ENCODE results near the gene RRP15. TPM values are rescaled to one million over a fixed set of nuclear protein-coding genes. Genes with fewer than 3 reads are reported as not detected.
A peak's percentile ranks its signal among the peaks of the same experiment; 100 is the strongest.

RRP15 gene
- polyA plus RNA-seq, 2 donors, result 1.6 to 5.3 TPM

- H3K27me3 ChIP-seq (ENCODE audit: control insufficient read depth in 1 of 2, insufficient read depth in 2 of 2, low read length in 2 of 2), result no peaks in the 10 kb centered on the region
- H3K9me3 ChIP-seq (ENCODE audit: control insufficient read depth in 2 of 2, insufficient read depth in 1 of 2, low read depth in 1 of 2, low read length in 1 of 2), result no peaks in the 10 kb centered on the region
- H3K27ac ChIP-seq (ENCODE audit: low read depth in 2 of 2, low read length in 1 of 2), result no peak overlapping the region
- WGBS, 2 donors, result 95 to 96% methylated on average over 20 of the region's 20 CpGs
- H3K36me3 ChIP-seq (ENCODE audit: control insufficient read depth in 2 of 2, insufficient read depth in 2 of 2, low read length in 1 of 2), result peaks cover 5 to 19% of the 10 kb centered on the region in 2 donors
- no peak overlapping the region for H3K4me3 ChIP-seq (ENCODE audit: low read depth in 1 of 2, low read length in 2 of 2)
- H3K4me1 ChIP-seq (ENCODE audit: control insufficient read depth in 2 of 2, insufficient read depth in 2 of 2, low read length in 1 of 2), result no peaks in the 10 kb centered on the region
These were observed 39.1 kb downstream of the RRP15 start for GRCh38 chr1:218324226-218324580.

- Histone ChIP-seq H3K9me3 (ENCODE audit: control insufficient read depth in 2 of 2, insufficient read depth in 1 of 2, low read depth in 1 of 2, low read length in 1 of 2) (no peaks in the 10 kb centered on the region), H3K4me3 (ENCODE audit: low read depth in 1 of 2, low read length in 2 of 2) (no peak overlapping the region), H3K27me3 (ENCODE audit: control insufficient read depth in 1 of 2, insufficient read depth in 2 of 2, low read length in 2 of 2) (no peaks in the 10 kb centered on the region), H3K27ac (ENCODE audit: low read depth in 2 of 2, low read length in 1 of 2) (no peak overlapping the region), H3K4me1 (ENCODE audit: control insufficient read depth in 2 of 2, insufficient read depth in 2 of 2, low read length in 1 of 2) (no peaks in the 10 kb centered on the region), H3K36me3 (ENCODE audit: control insufficient read depth in 2 of 2, insufficient read depth in 2 of 2, low read length in 1 of 2) (peaks cover 4 to 7% of the 10 kb centered on the region in 2 donors)
- WGBS, 2 donors, result 81 to 93% methylated on average over 3 of the region's 3 CpGs
These were observed 43.7 kb downstream of the RRP15 start for GRCh38 chr1:218328769-218329168.

- WGBS, 2 donors, result 24 to 27% methylated on average over 4 of the region's 4 CpGs
- H3K4me1 ChIP-seq (ENCODE audit: control insufficient read depth in 2 of 2, insufficient read depth in 2 of 2, low read length in 1 of 2), result no peaks in the 10 kb centered on the region
- H3K27me3 ChIP-seq (ENCODE audit: control insufficient read depth in 1 of 2, insufficient read depth in 2 of 2, low read length in 2 of 2), result no peaks in the 10 kb centered on the region
- H3K9me3 ChIP-seq (ENCODE audit: control insufficient read depth in 2 of 2, insufficient read depth in 1 of 2, low read depth in 1 of 2, low read length in 1 of 2), result no peaks in the 10 kb centered on the region
- no peak overlapping the region for H3K27ac ChIP-seq (ENCODE audit: low read depth in 2 of 2, low read length in 1 of 2)
- no peak overlapping the region for H3K4me3 ChIP-seq (ENCODE audit: low read depth in 1 of 2, low read length in 2 of 2)
- no peaks in the 10 kb centered on the region for H3K36me3 ChIP-seq (ENCODE audit: control insufficient read depth in 2 of 2, insufficient read depth in 2 of 2, low read length in 1 of 2)
These were observed 45.0 kb downstream of the RRP15 start for GRCh38 chr1:218330043-218330623.

GRCh38 chr1:218332416-218332815, 47.3 kb downstream of the RRP15 start:
- Histone ChIP-seq H3K9me3 (ENCODE audit: control insufficient read depth in 2 of 2, insufficient read depth in 1 of 2, low read depth in 1 of 2, low read length in 1 of 2) (no peaks in the 10 kb centered on the region), H3K36me3 (ENCODE audit: control insufficient read depth in 2 of 2, insufficient read depth in 2 of 2, low read length in 1 of 2) (no peaks in the 10 kb centered on the region), H3K27me3 (ENCODE audit: control insufficient read depth in 1 of 2, insufficient read depth in 2 of 2, low read length in 2 of 2) (no peaks in the 10 kb centered on the region), H3K27ac (ENCODE audit: low read depth in 2 of 2, low read length in 1 of 2) (no peak overlapping the region), H3K4me3 (ENCODE audit: low read depth in 1 of 2, low read length in 2 of 2) (no peak overlapping the region), H3K4me1 (ENCODE audit: control insufficient read depth in 2 of 2, insufficient read depth in 2 of 2, low read length in 1 of 2) (no peaks in the 10 kb centered on the region)

- Histone ChIP-seq H3K4me1 (ENCODE audit: control insufficient read depth in 2 of 2, insufficient read depth in 2 of 2, low read length in 1 of 2) (no peaks in the 10 kb centered on the region), H3K27ac (ENCODE audit: low read depth in 2 of 2, low read length in 1 of 2) (no peak overlapping the region), H3K9me3 (ENCODE audit: control insufficient read depth in 2 of 2, insufficient read depth in 1 of 2, low read depth in 1 of 2, low read length in 1 of 2) (no peaks in the 10 kb centered on the region), H3K4me3 (ENCODE audit: low read depth in 1 of 2, low read length in 2 of 2) (no peak overlapping the region), H3K36me3 (ENCODE audit: control insufficient read depth in 2 of 2, insufficient read depth in 2 of 2, low read length in 1 of 2) (no peaks in the 10 kb centered on the region), H3K27me3 (ENCODE audit: control insufficient read depth in 1 of 2, insufficient read depth in 2 of 2, low read length in 2 of 2) (no peaks in the 10 kb centered on the region)
- 74 to 75% methylated on average over 2 of the region's 2 CpGs for WGBS, 2 donors
These were observed 51.2 kb downstream of the RRP15 start for GRCh38 chr1:218336328-218336727.

- 4% methylated on average over 1 of the region's 1 CpG for WGBS, 2 donors
- H3K4me3 ChIP-seq (ENCODE audit: low read depth in 1 of 2, low read length in 2 of 2), result no peak overlapping the region
- no peaks in the 10 kb centered on the region for H3K4me1 ChIP-seq (ENCODE audit: control insufficient read depth in 2 of 2, insufficient read depth in 2 of 2, low read length in 1 of 2)
- no peaks in the 10 kb centered on the region for H3K9me3 ChIP-seq (ENCODE audit: control insufficient read depth in 2 of 2, insufficient read depth in 1 of 2, low read depth in 1 of 2, low read length in 1 of 2)
- no peaks in the 10 kb centered on the region for H3K27me3 ChIP-seq (ENCODE audit: control insufficient read depth in 1 of 2, insufficient read depth in 2 of 2, low read length in 2 of 2)
- H3K36me3 ChIP-seq (ENCODE audit: control insufficient read depth in 2 of 2, insufficient read depth in 2 of 2, low read length in 1 of 2), result no peaks in the 10 kb centered on the region
- no peak overlapping the region for H3K27ac ChIP-seq (ENCODE audit: low read depth in 2 of 2, low read length in 1 of 2)
These were observed 54.3 kb downstream of the RRP15 start for GRCh38 chr1:218339267-218339831.

- WGBS, 2 donors, result 94 to 100% methylated on average over 1 of the region's 1 CpG
- Histone ChIP-seq H3K4me1 (ENCODE audit: control insufficient read depth in 2 of 2, insufficient read depth in 2 of 2, low read length in 1 of 2) (peaks cover 4% of the 10 kb centered on the region in 2 donors), H3K36me3 (ENCODE audit: control insufficient read depth in 2 of 2, insufficient read depth in 2 of 2, low read length in 1 of 2) (no peaks in the 10 kb centered on the region), H3K27me3 (ENCODE audit: control insufficient read depth in 1 of 2, insufficient read depth in 2 of 2, low read length in 2 of 2) (no peaks in the 10 kb centered on the region), H3K9me3 (ENCODE audit: control insufficient read depth in 2 of 2, insufficient read depth in 1 of 2, low read depth in 1 of 2, low read length in 1 of 2) (no peaks in the 10 kb centered on the region), H3K4me3 (ENCODE audit: low read depth in 1 of 2, low read length in 2 of 2) (no peak overlapping the region), H3K27ac (ENCODE audit: low read depth in 2 of 2, low read length in 1 of 2) (no peak overlapping the region)
These were observed 56.2 kb downstream of the RRP15 start for GRCh38 chr1:218341325-218341724.

GRCh38 chr1:218342091-218342490, 57.0 kb downstream of the RRP15 start:
- WGBS, 2 donors, result 88 to 92% methylated on average over 4 of the region's 4 CpGs
- H3K36me3 ChIP-seq (ENCODE audit: control insufficient read depth in 2 of 2, insufficient read depth in 2 of 2, low read length in 1 of 2), result no peaks in the 10 kb centered on the region
- H3K27me3 ChIP-seq (ENCODE audit: control insufficient read depth in 1 of 2, insufficient read depth in 2 of 2, low read length in 2 of 2), result no peaks in the 10 kb centered on the region
- H3K4me1 ChIP-seq (ENCODE audit: control insufficient read depth in 2 of 2, insufficient read depth in 2 of 2, low read length in 1 of 2), result peaks cover 4% of the 10 kb centered on the region in 2 donors
- H3K4me3 ChIP-seq (ENCODE audit: low read depth in 1 of 2, low read length in 2 of 2), result no peak overlapping the region
- no peaks in the 10 kb centered on the region for H3K9me3 ChIP-seq (ENCODE audit: control insufficient read depth in 2 of 2, insufficient read depth in 1 of 2, low read depth in 1 of 2, low read length in 1 of 2)
- H3K27ac ChIP-seq (ENCODE audit: low read depth in 2 of 2, low read length in 1 of 2), result no peak overlapping the region

GRCh38 chr1:218344814-218345672, 60.0 kb downstream of the RRP15 start, which contains the start of gene TGFB2:
TGFB2 (plus strand) TSS chr1:218345336; CDS start chr1:218346702, 1,366 bp downstream.
- H3K27ac ChIP-seq (ENCODE audit: low read depth in 2 of 2, low read length in 1 of 2), result peak within 1 kb of the TSS; percentile 36 to 79
- H3K4me3 ChIP-seq (ENCODE audit: low read depth in 1 of 2, low read length in 2 of 2), result peak within 1 kb of the TSS; percentile 53 to 65
- WGBS, 2 donors, result 4 to 7% methylated on average over 21 to 22 of the region's 22 CpGs

More at GRCh38 chr1:218344814-218345672, 60.0 kb downstream of the RRP15 start, which contains the start of gene TGFB2:
- Histone ChIP-seq H3K27me3 (ENCODE audit: control insufficient read depth in 1 of 2, insufficient read depth in 2 of 2, low read length in 2 of 2) (no peaks in the 10 kb centered on the region), H3K36me3 (ENCODE audit: control insufficient read depth in 2 of 2, insufficient read depth in 2 of 2, low read length in 1 of 2) (no peaks in the 10 kb centered on the region), H3K4me1 (ENCODE audit: control insufficient read depth in 2 of 2, insufficient read depth in 2 of 2, low read length in 1 of 2) (peaks cover 4 to 6% of the 10 kb centered on the region in 2 donors), H3K9me3 (ENCODE audit: control insufficient read depth in 2 of 2, insufficient read depth in 1 of 2, low read depth in 1 of 2, low read length in 1 of 2) (no peaks in the 10 kb centered on the region)
